MCF 10A (cell line): ENCODE data around the gene IRF1. TPM values are rescaled to one million over a fixed set of nuclear protein-coding genes. Genes with fewer than 3 reads are reported as not detected.
A peak's percentile ranks its signal among the peaks of the same experiment; 100 is the strongest.

Experiments used
- BruUV-seq: library from RNA; stranded (reverse); fragments of 400-500 nt; replicated peaks from 2 replicates; lab custom pipeline; 2021; lab: Mats Ljungman, UMichigan
- CTCF ChIA-PET: fragments of 300-600 bp; sonication (Branson Sonifier 250); formaldehyde crosslinking; extraction: SDS; loops from one replicate; lab custom pipeline; 2021; ENCODE audit warnings: antibody characterized with exemption, inconsistent platforms; lab: Yijun Ruan, JAX
- POLR2A ChIA-PET: fragments of 300-600, 350-650 bp; sonication (Branson Sonifier 250); formaldehyde crosslinking; extraction: SDS; loops from one replicate; lab custom pipeline; 2020; ENCODE audit warnings: antibody characterized with exemption, inconsistent platforms; lab: Yijun Ruan, JAX
- DNase-seq: peaks from one replicate; pipeline ENCODE4 v3.0.0-alpha.2; 2018; ENCODE audit not compliant: unreplicated experiment
- H3K27ac Mint-ChIP-seq: one replicate; pipeline ENCODE4 v1.8.0; 2022; ENCODE audit warnings: mild to moderate bottlenecking, low read depth, mixed read lengths; ENCODE audit not compliant: unreplicated experiment
- H3K27me3 Mint-ChIP-seq: one replicate; pipeline ENCODE4 v1.8.0; 2022; ENCODE audit warnings: mixed read lengths; ENCODE audit not compliant: insufficient read depth, unreplicated experiment
- H3K36me3 Mint-ChIP-seq: one replicate; pipeline ENCODE4 v1.8.0; 2022; ENCODE audit warnings: mild to moderate bottlenecking, moderate library complexity, mixed read lengths; ENCODE audit not compliant: insufficient read depth, unreplicated experiment
- H3K4me1 Mint-ChIP-seq: one replicate; pipeline ENCODE4 v1.8.0; 2022; ENCODE audit warnings: mixed read lengths; ENCODE audit not compliant: insufficient read depth, unreplicated experiment
- H3K4me3 Mint-ChIP-seq: one replicate; pipeline ENCODE4 v1.8.0; 2022; ENCODE audit warnings: mild to moderate bottlenecking, moderate library complexity, mixed read lengths; ENCODE audit not compliant: unreplicated experiment
- H3K9me3 Mint-ChIP-seq: one replicate; pipeline ENCODE4 v1.8.0; 2022; ENCODE audit warnings: mixed read lengths; ENCODE audit not compliant: unreplicated experiment
- CTCF ChIP-seq: fragments of 200-600 bp; IDR thresholded peaks from one replicate; pipeline ENCODE4 v1.8.0; 2022; ENCODE audit warnings: antibody characterized with exemption, mild to moderate bottlenecking; ENCODE audit not compliant: unreplicated experiment
- intact Hi-C: fragments of 100-400 bp; cut with micrococcal nuclease; formaldehyde crosslinking; loops from 2 replicates; pipeline ENCODE4 v1.14.1; 2022
- total RNA-seq: library from RNA; stranded (reverse); gene quantifications from 2 replicates; pipeline ENCODE4 v1.2.3, GENCODE V29; 2022

The IRF1 gene
- total RNA-seq, 1 experiment from 2014 or later: 18.7 TPM

GRCh38 chr5:132460846-132461568, 29.6 kb downstream of the IRF1 start:
- H3K4me3 Mint-ChIP-seq: no peak overlapping the region
- DNase-seq: no peak
- no TSS peak for BruUV-seq
- H3K4me1 Mint-ChIP-seq: peaks cover 56% of the 10 kb centered on the region
- ChIA-PET CTCF (no interaction called here), POLR2A (no interaction called here)
- H3K9me3 Mint-ChIP-seq: no peaks in the 10 kb centered on the region
- peaks cover 16% of the 10 kb centered on the region for H3K36me3 Mint-ChIP-seq
- intact Hi-C loops: no loop called here
- no peaks in the 10 kb centered on the region for H3K27me3 Mint-ChIP-seq
- H3K27ac Mint-ChIP-seq: peak overlapping the region; percentile 60
- TF ChIP-seq CTCF: no peak

DNA sequence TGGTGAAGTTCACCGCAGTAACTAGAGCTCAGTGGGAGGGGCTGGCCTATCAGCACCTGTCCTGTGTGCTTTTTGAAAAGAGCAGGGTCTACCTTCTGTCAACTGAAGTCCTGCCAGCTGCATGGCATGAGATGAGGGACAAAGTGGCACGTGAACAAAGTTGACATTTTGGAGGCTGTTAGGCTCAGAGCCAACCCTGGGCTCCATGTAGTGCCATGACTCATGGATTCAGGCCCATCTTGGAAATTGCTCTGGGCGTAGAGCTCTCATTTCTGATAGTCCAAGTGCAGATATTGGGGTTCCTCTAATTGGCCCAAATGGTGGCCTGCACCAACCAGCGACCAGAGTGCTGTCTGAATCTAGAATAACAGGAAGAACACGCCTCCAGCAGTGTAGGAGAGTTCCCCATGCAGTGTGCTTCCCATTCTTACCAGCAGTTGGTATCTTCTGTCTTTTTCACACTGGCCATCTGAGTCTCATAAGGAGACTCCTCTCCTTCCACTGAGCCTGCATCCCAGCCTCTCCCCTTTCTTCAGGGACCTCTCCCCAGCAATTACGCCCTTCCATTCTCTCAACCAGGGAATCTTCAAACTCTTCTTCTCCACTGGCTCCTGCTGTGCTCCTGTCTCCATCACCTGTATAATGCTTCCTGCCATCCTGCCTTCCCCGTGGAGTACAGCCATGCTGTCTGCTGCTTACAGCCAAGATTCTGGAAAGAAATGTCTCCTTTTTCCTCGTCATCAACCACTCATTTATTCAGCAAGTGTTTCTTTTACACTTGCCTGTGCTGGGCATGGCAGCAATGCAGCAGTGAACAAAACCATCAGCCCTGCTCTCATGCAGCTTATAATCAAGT, 30.4 kb downstream of the IRF1 start:
- Mint-ChIP-seq H3K27me3 (no peaks in the 10 kb centered on the region), H3K27ac (peak overlapping the region; percentile 60), H3K9me3 (no peaks in the 10 kb centered on the region), H3K4me3 (no peak overlapping the region), H3K4me1 (peaks cover 56% of the 10 kb centered on the region), H3K36me3 (peaks cover 12% of the 10 kb centered on the region)
- no peak for DNase-seq
- intact Hi-C loops: loop anchor here (2.0 kb wide), 1 partner anchor 37 kb away; no protein-coding TSS in a partner anchor
- ChIA-PET CTCF (interaction anchor here (0.6 to 4.2 kb wide), 5 partner anchors 9 to 30 kb away, joined by 4 to 28 read pairs (median 6); partner anchors contain the start of gene IRF1), POLR2A (interaction anchor here (1.0 to 4.6 kb wide), 4 partner anchors 12 to 127 kb away, joined by 3 to 36 read pairs (median 28); partner anchors contain the start of gene IRF1)
- TF ChIP-seq CTCF: peak; percentile 6
- BruUV-seq: no TSS peak

GRCh38 chr5:132459031-132459982, 31.3 kb downstream of the IRF1 start:
- TF ChIP-seq CTCF: no peak
- ChIA-PET CTCF (interaction anchor here (0.6 to 4.2 kb wide), 15 partner anchors 8 to 194 kb away, joined by 3 to 28 read pairs (median 3); partner anchors contain the start of gene IRF1), POLR2A (interaction anchor here (0.8 to 4.6 kb wide), 16 partner anchors 8 to 126 kb away, joined by 3 to 36 read pairs (median 7); partner anchors contain the start of genes IRF1 and SLC22A5)
- H3K27me3 Mint-ChIP-seq: no peaks in the 10 kb centered on the region
- H3K4me3 Mint-ChIP-seq: no peak overlapping the region
- intact Hi-C loops: loop anchor here (2.0 kb wide), 1 partner anchor 37 kb away; no protein-coding TSS in a partner anchor
- peak overlapping the region; percentile 60 for H3K27ac Mint-ChIP-seq
- no peaks in the 10 kb centered on the region for H3K9me3 Mint-ChIP-seq
- H3K4me1 Mint-ChIP-seq: peaks cover 49% of the 10 kb centered on the region
- DNase-seq: no peak
- H3K36me3 Mint-ChIP-seq: peaks cover 6% of the 10 kb centered on the region
- BruUV-seq: TSS peak; percentile 66
